ENCODE measurements around the gene P2RY8. TPM values are rescaled to one million over a fixed set of nuclear protein-coding genes. Genes with fewer than 3 reads are reported as not detected.
A peak's percentile ranks its signal among the peaks of the same experiment; 100 is the strongest.

P2RY8 gene
- total RNA-seq, 1 donor from 2014 or later = not detected

GRCh38 chrX:1444561-1445500 is 92.2 kb downstream of the P2RY8 start:
- Mint-ChIP-seq H3K36me3 (ENCODE audit: low read depth, unreplicated experiment) (peaks cover 56% of the 10 kb centered on the region), H3K4me3 (ENCODE audit: unreplicated experiment) (peak overlapping the region; percentile 56), H3K4me1 (ENCODE audit: unreplicated experiment) (peaks cover 10% of the 10 kb centered on the region), H3K27ac (ENCODE audit: unreplicated experiment) (no peak overlapping the region), H3K27me3 (ENCODE audit: unreplicated experiment) (peaks cover 19% of the 10 kb centered on the region), H3K9me3 (ENCODE audit: unreplicated experiment) (peaks cover 35% of the 10 kb centered on the region)
- no peak for DNase-seq (ENCODE audit: low spot score)
- no peak for TF ChIP-seq CTCF (IDR thresholded peaks at IDR 0.05; ENCODE audit: unreplicated experiment)

GRCh38 chrX:1443496-1444075 is 93.4 kb downstream of the P2RY8 start:
- no peak for TF ChIP-seq CTCF (IDR thresholded peaks at IDR 0.05; ENCODE audit: unreplicated experiment)
- Mint-ChIP-seq H3K4me1 (ENCODE audit: unreplicated experiment) (peaks cover 5% of the 10 kb centered on the region), H3K27ac (ENCODE audit: unreplicated experiment) (peak overlapping the region; percentile 53), H3K27me3 (ENCODE audit: unreplicated experiment) (peaks cover 12% of the 10 kb centered on the region), H3K4me3 (ENCODE audit: unreplicated experiment) (peak overlapping the region; percentile 42), H3K36me3 (ENCODE audit: low read depth, unreplicated experiment) (peaks cover 44% of the 10 kb centered on the region), H3K9me3 (ENCODE audit: unreplicated experiment) (peaks cover 26% of the 10 kb centered on the region)
- no peak for DNase-seq (ENCODE audit: low spot score)

- peaks cover 19% of the 10 kb centered on the region for H3K9me3 Mint-ChIP-seq (ENCODE audit: unreplicated experiment)
- H3K27ac Mint-ChIP-seq (ENCODE audit: unreplicated experiment) = no peak overlapping the region
- peaks cover 11% of the 10 kb centered on the region for H3K27me3 Mint-ChIP-seq (ENCODE audit: unreplicated experiment)
- H3K4me3 Mint-ChIP-seq (ENCODE audit: unreplicated experiment) = peak overlapping the region; percentile 81
- peaks cover 37% of the 10 kb centered on the region for H3K36me3 Mint-ChIP-seq (ENCODE audit: low read depth, unreplicated experiment)
- TF ChIP-seq CTCF (IDR thresholded peaks at IDR 0.05; ENCODE audit: unreplicated experiment) = no peak
- DNase-seq (ENCODE audit: low spot score) = no peak
- no peaks in the 10 kb centered on the region for H3K4me1 Mint-ChIP-seq (ENCODE audit: unreplicated experiment)
Measured at GRCh38 chrX:1442724-1443367, 94.1 kb downstream of the P2RY8 start.

- Mint-ChIP-seq H3K36me3 (ENCODE audit: low read depth, unreplicated experiment) (peaks cover 37% of the 10 kb centered on the region), H3K27ac (ENCODE audit: unreplicated experiment) (no peak overlapping the region), H3K9me3 (ENCODE audit: unreplicated experiment) (peaks cover 15% of the 10 kb centered on the region), H3K4me3 (ENCODE audit: unreplicated experiment) (no peak overlapping the region), H3K4me1 (ENCODE audit: unreplicated experiment) (no peaks in the 10 kb centered on the region), H3K27me3 (ENCODE audit: unreplicated experiment) (peaks cover 11% of the 10 kb centered on the region)
- TF ChIP-seq CTCF (IDR thresholded peaks at IDR 0.05; ENCODE audit: unreplicated experiment) = no peak
- no peak for DNase-seq (ENCODE audit: low spot score)
Measured at GRCh38 chrX:1442016-1442665, 94.8 kb downstream of the P2RY8 start.
